Activated B cell treated with CpG ODN at 0.5 μM for 24 hours (primary cell): ENCODE measurements around the gene TNNT1. TPM values are rescaled to one million over a fixed set of nuclear protein-coding genes. Genes with fewer than 3 reads are reported as not detected.
A peak's percentile ranks its signal among the peaks of the same experiment; 100 is the strongest.

Experiments used
- ATAC-seq: fragments of 200-7000 bp; cut with Tn5 transposase; one replicate; pipeline ENCODE4 v1.10.0; 2021; ENCODE audit warnings: low read depth, mild to moderate bottlenecking, moderate library complexity
- CTCF ChIA-PET: fragments of 350-600 bp; sonication (Branson Sonifier 250); formaldehyde crosslinking; loops from one replicate; lab custom pipeline; 2021; ENCODE audit warnings: antibody characterized with exemption; lab: Charles Lee
- POLR2A ChIA-PET: fragments of 350-600 bp; sonication (Branson Sonifier 250); formaldehyde crosslinking; loops from one replicate; lab custom pipeline; 2021; ENCODE audit warnings: antibody characterized with exemption; lab: Charles Lee
- DNase-seq: peaks from one replicate; pipeline ENCODE4 v3.0.0; 2022
- H3K27ac Mint-ChIP-seq: one replicate; pipeline ENCODE4 v1.8.0; 2020; ENCODE audit warnings: mixed read lengths
- H3K27me3 Mint-ChIP-seq: one replicate; pipeline ENCODE4 v1.8.0; 2021; ENCODE audit warnings: mixed read lengths
- H3K36me3 Mint-ChIP-seq: one replicate; pipeline ENCODE4 v1.8.0; 2021; ENCODE audit warnings: low read depth, mixed read lengths
- H3K4me1 Mint-ChIP-seq: one replicate; pipeline ENCODE4 v1.8.0; 2021; ENCODE audit warnings: mixed read lengths
- H3K4me3 Mint-ChIP-seq: one replicate; pipeline ENCODE4 v1.8.0; 2020; ENCODE audit warnings: mild to moderate bottlenecking, mixed read lengths
- H3K9me3 Mint-ChIP-seq: one replicate; pipeline ENCODE4 v1.8.0; 2020; ENCODE audit warnings: mixed read lengths
- CTCF ChIP-seq: fragments of 200-600 bp; IDR thresholded peaks from one replicate; pipeline ENCODE4 v1.8.0; 2022; ENCODE audit warnings: antibody characterized with exemption, mild to moderate bottlenecking
- intact Hi-C: fragments of 100-400 bp; cut with micrococcal nuclease; formaldehyde crosslinking; loops from one replicate; pipeline ENCODE4 v1.15.1; 2024
- total RNA-seq: library from RNA; stranded (reverse); gene quantifications from 2 replicates; pipeline ENCODE4 v1.2.3, GENCODE V29; 2022

TNNT1 gene
- total RNA-seq, 1 donor from 2014 or later = not detected

- no peak for TF ChIP-seq CTCF
- ATAC-seq (peak; percentile 84), DNase-seq (peak; percentile 94)
- intact Hi-C loops = loop anchor here (1.0 to 5.0 kb wide), 5 partner anchors 18 to 160 kb away; partner anchors contain the start of genes KMT5C, PPP1R12C and PPP6R1
- Mint-ChIP-seq H3K36me3 (no peaks in the 10 kb centered on the region), H3K9me3 (no peaks in the 10 kb centered on the region), H3K4me1 (peaks cover 22% of the 10 kb centered on the region), H3K4me3 (peak overlapping the region; percentile 79), H3K27me3 (peaks cover 69% of the 10 kb centered on the region), H3K27ac (peak overlapping the region; percentile 75)
- ChIA-PET POLR2A (interaction anchor here (0.9 to 2.1 kb wide), 4 partner anchors 75 to 160 kb away, joined by 3 to 7 read pairs (median 4); partner anchors contain the start of genes KMT5C and PPP6R1), CTCF (no interaction called here)
These were observed 30.0 kb upstream of the TNNT1 start for GRCh38 chr19:55178781-55179599.

DNA sequence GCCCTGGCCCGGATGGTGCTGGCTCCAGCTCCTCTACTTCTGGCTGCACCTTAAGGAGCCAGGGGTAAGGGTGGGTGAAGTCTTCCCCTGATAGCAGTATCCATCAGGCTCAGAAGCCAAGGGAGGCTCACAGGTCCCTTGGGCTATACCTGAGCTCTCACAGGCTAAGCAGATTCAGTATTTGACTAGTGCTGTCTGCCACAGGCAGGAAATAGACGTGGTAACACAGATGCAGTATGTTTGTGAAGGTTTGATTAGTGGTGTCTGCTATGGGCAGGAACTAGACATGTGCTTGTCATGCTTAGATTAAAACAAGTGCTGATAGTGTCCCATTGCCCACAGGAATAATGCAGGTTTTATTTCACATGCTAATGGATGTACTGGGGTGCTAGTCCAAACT lies 27.1 kb upstream of the TNNT1 start:
- H3K9me3 Mint-ChIP-seq = no peaks in the 10 kb centered on the region
- ChIA-PET CTCF (no interaction called here), POLR2A (no interaction called here)
- intact Hi-C loops = loop anchor here (5.0 kb wide), 1 partner anchor 94 kb away; no protein-coding TSS in a partner anchor
- H3K27me3 Mint-ChIP-seq = peaks cover 71% of the 10 kb centered on the region
- no peak overlapping the region for H3K27ac Mint-ChIP-seq
- DNase-seq (no peak), ATAC-seq (no peak)
- no peaks in the 10 kb centered on the region for H3K36me3 Mint-ChIP-seq
- no peak overlapping the region for H3K4me3 Mint-ChIP-seq
- peaks cover 31% of the 10 kb centered on the region for H3K4me1 Mint-ChIP-seq
- TF ChIP-seq CTCF = no peak

DNA sequence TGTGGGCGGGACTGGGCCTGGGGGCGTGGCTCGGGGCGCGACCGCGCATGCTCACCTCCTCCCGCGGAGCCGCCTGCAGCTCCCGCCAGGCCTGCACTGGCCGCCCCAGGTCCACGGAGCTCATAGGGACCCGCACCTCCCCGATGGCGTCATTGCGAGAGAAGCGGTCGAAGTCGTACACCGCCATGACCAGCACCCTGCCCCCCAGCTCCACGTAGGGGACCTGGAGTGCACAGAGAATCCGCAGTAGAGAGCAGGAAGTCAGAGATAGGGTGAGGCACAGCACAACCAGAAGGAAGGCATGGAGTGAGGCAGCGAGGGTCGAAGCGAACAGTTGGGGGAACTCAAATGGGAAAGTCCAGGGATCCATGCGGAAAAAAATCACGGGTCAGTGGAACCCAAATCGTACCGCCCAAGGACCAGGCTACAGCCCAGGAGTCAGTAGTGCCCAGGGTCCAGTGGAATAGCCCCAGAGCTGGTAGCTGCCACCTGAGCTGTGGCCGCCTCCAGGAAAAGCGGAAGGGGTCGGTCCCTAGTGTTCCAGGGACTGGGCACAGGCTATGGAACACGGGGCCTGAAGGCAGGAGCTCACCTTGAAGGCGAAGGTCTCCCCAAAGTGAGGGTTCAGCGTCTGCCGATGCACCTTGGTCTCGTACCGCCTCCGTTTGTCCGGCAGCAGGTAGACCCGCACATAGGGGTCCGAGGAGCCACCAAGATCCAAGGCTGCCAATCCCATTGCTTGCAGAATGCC lies 26.3 kb upstream of the TNNT1 start:
- POLR2A ChIA-PET = interaction anchor here (0.5 to 0.6 kb wide), 2 partner anchors 101 to 278 kb away, joined by 3 to 12 read pairs; no protein-coding TSS in a partner anchor
- Mint-ChIP-seq H3K9me3 (no peaks in the 10 kb centered on the region), H3K27me3 (peaks cover 70% of the 10 kb centered on the region), H3K4me1 (peaks cover 28% of the 10 kb centered on the region), H3K36me3 (no peaks in the 10 kb centered on the region), H3K4me3 (no peak overlapping the region), H3K27ac (no peak overlapping the region)
- intact Hi-C loops = loop anchor here (5.0 kb wide), 1 partner anchor 93 kb away; no protein-coding TSS in a partner anchor
- CTCF ChIA-PET = no interaction called here
- no peak for ATAC-seq
- DNase-seq = no peak
- no peak for TF ChIP-seq CTCF

DNA sequence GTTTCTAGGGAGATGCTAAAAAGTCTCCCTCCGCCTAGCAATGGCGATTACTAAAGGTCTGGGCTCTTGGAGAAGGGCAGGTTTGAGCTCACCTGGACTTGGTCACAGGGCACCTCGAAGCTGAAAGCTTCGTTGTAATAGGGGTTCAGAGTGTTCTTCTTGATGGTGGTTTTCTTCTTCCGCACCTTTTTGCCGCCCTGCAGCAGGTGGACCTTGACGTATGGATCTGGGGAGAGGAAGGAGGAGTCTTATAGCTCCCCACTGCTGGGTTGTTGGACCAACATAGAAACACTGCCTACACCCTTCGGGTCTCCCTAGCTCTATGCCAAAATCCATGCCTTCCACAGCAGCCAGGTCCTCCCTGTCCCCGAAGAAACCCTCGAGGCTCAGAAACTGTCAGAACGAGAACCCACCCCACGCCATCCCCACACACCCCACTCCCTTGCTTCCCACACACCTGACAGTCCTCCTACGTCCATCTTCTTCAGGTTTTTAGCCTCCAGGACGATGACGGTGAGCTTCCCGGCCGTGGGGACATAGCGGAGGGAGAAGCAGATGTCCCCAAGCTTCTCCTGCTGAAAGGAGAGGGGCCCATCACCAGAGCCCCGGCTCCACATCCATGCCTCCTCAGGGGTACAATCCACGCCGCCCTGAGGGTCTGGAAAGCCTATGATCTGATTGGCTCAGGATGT lies 25.6 kb upstream of the TNNT1 start:
- no peak overlapping the region for H3K27ac Mint-ChIP-seq
- H3K36me3 Mint-ChIP-seq = no peaks in the 10 kb centered on the region
- peaks cover 70% of the 10 kb centered on the region for H3K27me3 Mint-ChIP-seq
- H3K9me3 Mint-ChIP-seq = no peaks in the 10 kb centered on the region
- CTCF ChIA-PET = no interaction called here
- no peak for ATAC-seq
- DNase-seq = no peak
- H3K4me3 Mint-ChIP-seq = no peak overlapping the region
- TF ChIP-seq CTCF = no peak
- intact Hi-C loops = loop anchor here (5.0 kb wide), 1 partner anchor 92 kb away; no protein-coding TSS in a partner anchor
- peaks cover 23% of the 10 kb centered on the region for H3K4me1 Mint-ChIP-seq
- POLR2A ChIA-PET = interaction anchor here (0.6 kb wide), 1 partner anchor 278 kb away, joined by 12 read pairs; no protein-coding TSS in a partner anchor
